Progenitor cell of endocrine pancreas (in vitro differentiated cells): Measurements from ENCODE around the gene PAQR3. TPM values are rescaled to one million over a fixed set of nuclear protein-coding genes. Genes with fewer than 3 reads are reported as not detected.

ENCODE experiments used
- DNase-seq: peaks from one replicate; pipeline ENCODE4 v3.0.0; 2021; ENCODE audit warnings: low spot score; ENCODE audit not compliant: unreplicated experiment
- H3K27ac Mint-ChIP-seq: 2 replicates; pipeline ENCODE4 v1.8.0; 2021; ENCODE audit warnings: mild to moderate bottlenecking, moderate library complexity, mixed read lengths
- H3K27me3 Mint-ChIP-seq: 2 replicates; pipeline ENCODE4 v1.8.0; 2021; ENCODE audit warnings: mixed read lengths
- H3K36me3 Mint-ChIP-seq: 2 replicates; pipeline ENCODE4 v1.8.0; 2022; ENCODE audit warnings: mixed read lengths; ENCODE audit not compliant: insufficient read depth
- H3K4me1 Mint-ChIP-seq: 2 replicates; pipeline ENCODE4 v1.8.0; 2021; ENCODE audit warnings: low read depth, mixed read lengths
- H3K4me3 Mint-ChIP-seq: 2 replicates; pipeline ENCODE4 v1.8.0; 2021; ENCODE audit warnings: low read depth, mild to moderate bottlenecking, moderate library complexity, mixed read lengths
- H3K9me3 Mint-ChIP-seq: 2 replicates; pipeline ENCODE4 v1.8.0; 2021; ENCODE audit warnings: low read depth, mixed read lengths
- CTCF ChIP-seq: fragments of 200-600 bp; sonication (generic); IDR thresholded peaks from one replicate; pipeline ENCODE4 v1.5.0; 2021; ENCODE audit warnings: antibody characterized with exemption, mild to moderate bottlenecking; ENCODE audit not compliant: unreplicated experiment
- total RNA-seq: library from RNA; stranded (reverse); gene quantifications from 2 replicates; pipeline ENCODE4 v1.2.1, GENCODE V29; 2021

PAQR3 gene
- total RNA-seq, 1 donor from 2014 or later: 16.2 TPM

- H3K27ac Mint-ChIP-seq: no peak overlapping the region
- H3K9me3 Mint-ChIP-seq: no peaks in the 10 kb centered on the region
- H3K4me1 Mint-ChIP-seq: no peaks in the 10 kb centered on the region
- TF ChIP-seq CTCF: no peak
- H3K36me3 Mint-ChIP-seq: peaks cover 5% of the 10 kb centered on the region
- no peak for DNase-seq
- H3K27me3 Mint-ChIP-seq: no peaks in the 10 kb centered on the region
- H3K4me3 Mint-ChIP-seq: no peak overlapping the region
Measured at GRCh38 chr4:78899302-78899701, 39.9 kb downstream of the PAQR3 start.

DNA sequence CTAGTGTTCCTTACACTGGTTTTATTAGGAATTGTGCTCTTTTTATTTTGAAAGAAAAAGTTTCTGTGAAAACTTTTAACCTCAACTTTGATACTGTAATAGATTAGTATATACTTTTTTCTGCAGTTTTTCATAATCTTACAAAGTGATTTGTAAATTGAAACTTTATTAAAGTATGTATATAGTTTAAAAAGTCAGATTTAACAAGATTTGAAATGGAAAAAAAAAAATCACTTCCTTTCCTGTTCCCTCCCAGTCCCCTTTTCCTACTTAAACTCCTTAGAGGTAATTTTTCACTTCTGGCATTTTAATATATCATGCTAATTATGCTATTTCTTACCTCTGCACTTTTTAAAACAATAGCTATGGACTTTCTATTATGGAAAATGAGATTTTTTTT lies 49.3 kb downstream of the PAQR3 start:
- no peak for TF ChIP-seq CTCF
- H3K27me3 Mint-ChIP-seq: no peaks in the 10 kb centered on the region

DNA sequence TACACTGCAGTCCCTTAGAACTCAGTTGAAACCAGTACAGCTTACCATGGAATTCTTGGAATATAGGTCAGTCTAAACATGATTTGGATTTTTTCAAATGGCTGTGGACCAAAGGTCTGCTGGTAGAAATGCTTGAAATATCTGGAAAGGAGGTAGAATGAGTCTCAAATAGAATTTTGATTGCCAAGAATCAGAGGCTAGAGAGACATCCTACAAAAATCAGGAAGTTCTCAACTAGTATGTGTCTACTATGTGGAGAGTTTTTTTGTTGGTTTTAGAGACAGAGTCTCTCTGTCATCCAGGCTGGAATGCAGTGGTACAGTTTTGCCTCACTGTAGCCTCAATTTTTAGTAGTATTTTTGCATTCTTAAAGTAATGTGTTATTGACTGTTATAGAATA lies 53.6 kb downstream of the PAQR3 start:
- peaks cover 7% of the 10 kb centered on the region for H3K36me3 Mint-ChIP-seq
- no peaks in the 10 kb centered on the region for H3K4me1 Mint-ChIP-seq
- TF ChIP-seq CTCF: no peak
- no peak for DNase-seq
- no peak overlapping the region for H3K27ac Mint-ChIP-seq
- H3K9me3 Mint-ChIP-seq: no peaks in the 10 kb centered on the region
- H3K4me3 Mint-ChIP-seq: no peak overlapping the region
- H3K27me3 Mint-ChIP-seq: no peaks in the 10 kb centered on the region

More for the DNA sequence above, 49.3 kb downstream of the PAQR3 start:
- H3K36me3 Mint-ChIP-seq: peaks cover 17% of the 10 kb centered on the region
- H3K4me3 Mint-ChIP-seq: no peak overlapping the region
- DNase-seq: no peak
- no peak overlapping the region for H3K27ac Mint-ChIP-seq
- H3K9me3 Mint-ChIP-seq: no peaks in the 10 kb centered on the region
- no peaks in the 10 kb centered on the region for H3K4me1 Mint-ChIP-seq

GRCh38 chr4:78880874-78881492 lies 58.3 kb downstream of the PAQR3 start:
- Mint-ChIP-seq H3K4me1 (no peaks in the 10 kb centered on the region), H3K27me3 (no peaks in the 10 kb centered on the region), H3K9me3 (no peaks in the 10 kb centered on the region), H3K36me3 (peaks cover 1% of the 10 kb centered on the region), H3K4me3 (no peak overlapping the region), H3K27ac (no peak overlapping the region)
- TF ChIP-seq CTCF: no peak
- DNase-seq: no peak

DNA sequence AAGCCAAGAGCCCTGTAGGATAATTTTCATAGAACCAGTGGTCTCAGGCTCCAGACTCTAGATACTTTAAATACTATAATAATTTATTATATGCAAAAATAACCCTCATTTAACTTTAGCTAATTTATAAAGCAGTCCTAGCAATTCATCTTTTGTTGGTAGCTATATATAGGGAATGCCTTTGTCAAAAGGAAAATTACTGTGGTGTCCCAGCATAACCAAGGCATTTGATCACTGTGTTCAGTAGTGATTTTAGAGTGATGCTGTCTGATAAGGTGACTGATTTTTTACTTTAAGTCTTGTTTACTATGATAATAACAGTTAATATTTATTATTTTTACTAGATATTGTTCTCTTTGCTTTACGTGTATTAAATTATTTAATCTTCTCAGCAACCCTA lies 61.2 kb downstream of the PAQR3 start:
- no peaks in the 10 kb centered on the region for H3K9me3 Mint-ChIP-seq
- no peak overlapping the region for H3K27ac Mint-ChIP-seq
- TF ChIP-seq CTCF: no peak
- DNase-seq: no peak
- H3K4me1 Mint-ChIP-seq: no peaks in the 10 kb centered on the region
- no peaks in the 10 kb centered on the region for H3K27me3 Mint-ChIP-seq
- H3K4me3 Mint-ChIP-seq: no peak overlapping the region
- peaks cover 3% of the 10 kb centered on the region for H3K36me3 Mint-ChIP-seq
